ENCODE measurements around the gene CABLES2.

GRCh38 chr20:62353289-62354030 lies 53.6 kb downstream of the CABLES2 start:
- TF ChIP-seq CTCF (conservative IDR thresholded peaks at IDR 0.05; ENCODE audit: low read length) (no peak), EZH2phosphoT487 (IDR thresholded peaks at IDR 0.05; ENCODE audit: borderline replicate concordance) (no peak)
